ENCODE results near the gene STK4.

STK4 gene

DNA sequence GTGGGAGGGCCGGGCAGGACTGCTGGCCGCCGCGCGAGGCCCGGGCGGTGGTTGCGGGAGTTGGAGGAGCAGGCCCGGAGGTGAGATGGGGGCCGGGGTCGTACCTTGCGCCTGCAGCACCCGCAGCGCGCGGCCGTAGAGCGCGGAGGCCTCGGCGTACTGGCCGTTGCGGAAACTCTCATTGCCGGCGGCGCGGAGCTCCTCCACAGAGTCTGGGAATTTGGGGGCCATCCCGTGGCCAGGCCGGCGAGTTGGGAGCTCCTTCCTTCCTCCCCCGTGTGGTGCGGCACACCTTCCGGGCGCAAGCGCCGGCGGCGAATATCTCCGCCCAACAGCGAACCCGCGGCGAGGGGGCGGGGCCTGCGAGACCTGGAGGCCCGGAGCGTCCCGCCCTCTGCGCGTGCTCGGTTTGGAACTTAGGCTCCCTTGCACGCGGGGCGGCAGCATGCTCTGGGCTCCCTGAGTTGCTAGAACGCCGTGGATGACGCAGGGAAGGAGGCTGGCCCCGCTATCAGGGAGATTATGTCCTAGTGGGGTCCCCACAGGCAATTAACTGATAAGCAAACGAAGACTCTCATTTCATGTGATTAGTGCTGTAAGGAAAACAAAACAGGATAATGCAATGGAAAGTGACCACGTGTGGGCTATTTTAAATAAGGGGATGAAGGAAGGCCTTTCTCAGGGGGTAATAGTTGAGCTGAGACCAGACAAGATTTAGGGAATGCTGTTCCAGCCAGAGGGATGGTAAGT, 6.0 kb upstream of the STK4 start, which contains the start of gene TOMM34:
TOMM34 (minus strand) TSS at position 295 of the 750 bp plus-strand sequence; CDS start at position 231, 64 bp downstream.
- H3K36me3 Mint-ChIP-seq = peaks cover 11% of the 10 kb centered on the region
- DNase-seq (ENCODE audit: low spot score in 2 of 2) = peak; percentile 82 to 89
- no peaks in the 10 kb centered on the region for H3K27me3 Mint-ChIP-seq
- no peaks in the 10 kb centered on the region for H3K9me3 Mint-ChIP-seq
- peak within 1 kb of the TSS; percentile 96 for H3K4me3 Mint-ChIP-seq
- peaks cover 41% of the 10 kb centered on the region for H3K4me1 Mint-ChIP-seq
- peak within 1 kb of the TSS; percentile 73 for H3K27ac Mint-ChIP-seq
- ATAC-seq (ENCODE audit: low read depth) = peak; percentile 90

DNA sequence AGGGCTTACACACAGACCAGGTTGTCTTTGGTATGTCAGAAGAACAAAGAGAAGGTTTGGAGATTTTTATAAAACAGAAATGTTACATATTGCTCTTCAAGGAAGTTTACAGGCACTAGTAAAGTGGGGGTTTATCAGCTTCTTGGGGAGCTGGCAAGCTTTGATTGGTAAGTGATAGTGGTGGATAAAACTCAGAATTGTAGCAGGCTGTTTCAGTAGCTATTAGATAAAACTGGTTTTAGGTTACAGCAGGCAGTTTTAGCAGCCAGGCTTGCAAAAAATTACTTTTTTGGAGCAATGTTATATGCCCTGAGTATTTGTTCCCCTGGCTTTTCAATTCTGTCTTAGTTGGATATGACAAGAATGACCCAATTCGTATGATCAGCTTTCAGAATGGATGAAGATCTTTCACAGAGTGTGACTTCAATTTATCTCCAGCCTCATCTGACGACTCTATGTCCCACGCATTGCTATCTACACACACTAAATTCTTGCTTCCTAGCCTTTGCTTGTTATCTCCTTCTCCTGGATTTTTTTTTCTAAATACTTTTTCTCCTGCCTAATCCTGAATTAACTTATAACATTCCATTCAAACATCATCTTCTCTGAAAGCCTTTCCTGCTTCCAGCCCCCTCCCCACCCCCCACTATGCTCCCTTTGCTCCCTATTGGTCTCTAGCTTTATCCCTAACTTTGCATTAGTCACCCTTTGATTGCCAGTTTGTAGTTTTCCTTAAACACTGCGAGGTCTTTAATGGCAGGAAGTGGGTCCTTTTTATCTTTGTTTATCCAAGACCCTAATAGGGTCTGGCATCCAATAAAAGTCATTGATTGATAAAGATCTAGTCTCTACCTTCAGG, 5.1 kb upstream of the STK4 start:
- Mint-ChIP-seq H3K27ac (no peak overlapping the region), H3K36me3 (peaks cover 7% of the 10 kb centered on the region), H3K27me3 (no peaks in the 10 kb centered on the region), H3K4me3 (no peak overlapping the region), H3K9me3 (no peaks in the 10 kb centered on the region), H3K4me1 (peaks cover 34% of the 10 kb centered on the region)
- DNase-seq (ENCODE audit: low spot score in 2 of 2) (no peak), ATAC-seq (ENCODE audit: low read depth) (no peak)

DNA sequence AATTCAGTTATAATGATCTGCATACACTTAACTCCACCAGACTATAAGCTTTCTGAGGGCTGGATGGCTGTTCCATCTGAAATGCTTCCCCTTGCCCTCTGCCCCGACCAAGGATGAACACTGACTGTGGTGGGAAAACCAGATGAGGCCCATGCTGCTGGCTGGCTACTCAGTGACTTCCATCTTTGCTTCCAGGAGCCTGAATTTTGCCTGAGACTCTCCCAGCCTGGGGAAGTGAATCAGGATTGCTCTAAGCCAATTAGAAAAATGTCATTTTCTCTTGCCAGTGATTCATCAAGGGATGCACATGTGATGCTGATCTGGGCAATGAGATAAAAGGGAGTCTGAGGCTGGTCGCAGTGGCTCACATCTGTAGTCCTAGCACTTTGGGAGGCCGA, 4.4 kb upstream of the STK4 start:
- H3K9me3 Mint-ChIP-seq = no peaks in the 10 kb centered on the region
- H3K36me3 Mint-ChIP-seq = peaks cover 8% of the 10 kb centered on the region
- H3K4me3 Mint-ChIP-seq = no peak overlapping the region
- no peak for ATAC-seq (ENCODE audit: low read depth)
- no peak for DNase-seq (ENCODE audit: low spot score in 2 of 2)
- no peaks in the 10 kb centered on the region for H3K27me3 Mint-ChIP-seq
- no peak overlapping the region for H3K27ac Mint-ChIP-seq
- peaks cover 34% of the 10 kb centered on the region for H3K4me1 Mint-ChIP-seq

DNA sequence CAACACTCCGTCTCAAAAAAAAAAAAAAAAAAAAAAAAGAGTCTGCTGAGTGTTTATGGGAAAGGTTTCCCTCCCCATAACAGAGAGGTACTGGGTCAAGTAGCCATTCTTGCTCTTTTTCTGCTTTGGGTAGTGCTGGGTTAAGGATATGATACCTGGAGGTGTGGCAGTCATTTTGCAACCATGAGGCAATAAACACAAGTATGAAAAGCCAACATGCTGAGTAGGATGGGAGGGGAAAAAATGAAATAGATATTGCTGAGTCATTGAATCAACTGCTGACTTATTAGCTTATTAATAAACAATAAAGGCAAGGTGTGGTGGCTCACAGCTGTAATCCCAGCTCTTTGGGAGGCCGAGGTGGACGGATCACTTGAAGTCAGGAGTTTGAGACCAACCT, 3.8 kb upstream of the STK4 start:
- Mint-ChIP-seq H3K27me3 (no peaks in the 10 kb centered on the region), H3K4me1 (peaks cover 36% of the 10 kb centered on the region), H3K4me3 (no peak overlapping the region), H3K36me3 (peaks cover 9% of the 10 kb centered on the region), H3K9me3 (no peaks in the 10 kb centered on the region), H3K27ac (no peak overlapping the region)
- DNase-seq (ENCODE audit: low spot score in 2 of 2) (no peak), ATAC-seq (ENCODE audit: low read depth) (no peak)

DNA sequence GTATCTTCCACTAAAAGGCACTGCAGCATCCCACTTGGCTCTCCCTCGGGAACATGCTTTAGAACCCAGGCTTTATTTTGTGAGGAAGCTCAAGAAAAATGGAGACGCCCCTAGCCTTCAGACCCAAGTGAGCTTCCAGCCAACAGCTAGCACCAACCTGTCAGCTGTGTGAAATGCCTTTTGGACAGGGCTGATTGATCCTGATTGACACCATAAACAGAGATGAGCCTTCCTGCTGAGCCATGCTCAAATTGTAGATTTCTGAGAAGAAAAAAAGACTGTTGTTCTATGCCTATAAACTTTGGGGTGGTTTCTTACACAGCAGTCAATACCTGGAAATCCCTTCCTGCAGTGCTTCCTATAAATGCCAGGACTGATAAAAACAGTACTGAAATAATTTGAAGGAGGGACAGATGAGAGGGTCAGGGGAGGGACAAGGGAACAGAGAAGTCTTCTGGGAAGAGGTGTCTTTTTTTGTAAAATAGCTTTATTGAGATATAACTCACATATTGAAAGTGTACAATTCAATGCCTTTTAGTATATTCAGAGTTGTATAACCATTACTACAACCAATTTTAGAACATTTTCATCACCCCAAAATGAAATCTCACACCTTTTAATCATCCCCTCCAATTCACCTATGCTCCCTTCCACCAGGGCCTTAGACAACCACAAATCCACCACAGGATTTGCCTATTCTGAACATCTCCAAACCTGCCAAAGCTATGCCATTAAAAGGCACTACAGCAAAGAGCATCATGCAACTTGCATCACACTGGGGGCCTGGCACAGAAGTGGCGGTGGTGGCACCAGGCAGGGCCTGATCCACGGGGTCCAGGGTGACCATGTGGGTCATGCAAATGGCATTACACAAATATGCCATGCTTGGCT, 2.7 kb upstream of the STK4 start:
- no peaks in the 10 kb centered on the region for H3K9me3 Mint-ChIP-seq
- no peak overlapping the region for H3K4me3 Mint-ChIP-seq
- H3K36me3 Mint-ChIP-seq = peaks cover 7% of the 10 kb centered on the region
- no peak overlapping the region for H3K27ac Mint-ChIP-seq
- no peaks in the 10 kb centered on the region for H3K27me3 Mint-ChIP-seq
- ATAC-seq (ENCODE audit: low read depth) (no peak), DNase-seq (ENCODE audit: low spot score in 2 of 2) (no peak)
- H3K4me1 Mint-ChIP-seq = peaks cover 35% of the 10 kb centered on the region

DNA sequence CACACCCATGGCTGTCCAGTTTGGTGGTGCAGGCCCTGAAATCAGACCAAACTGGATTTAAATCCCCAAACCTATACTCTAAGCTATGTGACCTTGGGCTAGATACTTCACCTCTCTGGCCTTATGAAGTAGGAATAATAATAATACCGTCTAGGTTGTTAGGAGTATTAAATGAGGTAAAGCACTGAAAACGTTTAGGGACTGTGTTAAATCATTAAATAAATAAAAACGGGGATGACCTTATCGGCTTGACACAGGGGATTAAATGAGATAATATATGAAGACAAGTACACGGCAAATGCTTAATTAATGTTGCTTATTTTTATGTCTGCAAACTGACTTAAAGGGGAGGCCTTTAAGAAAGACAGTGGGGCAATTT, 672 bp upstream of the STK4 start:
- Mint-ChIP-seq H3K4me3 (peak overlapping the region; percentile 94), H3K27ac (peak overlapping the region; percentile 98), H3K4me1 (peaks cover 38% of the 10 kb centered on the region), H3K9me3 (no peaks in the 10 kb centered on the region), H3K36me3 (peaks cover 7% of the 10 kb centered on the region), H3K27me3 (no peaks in the 10 kb centered on the region)
- DNase-seq (ENCODE audit: low spot score in 2 of 2) (no peak), ATAC-seq (ENCODE audit: low read depth) (no peak)

DNA sequence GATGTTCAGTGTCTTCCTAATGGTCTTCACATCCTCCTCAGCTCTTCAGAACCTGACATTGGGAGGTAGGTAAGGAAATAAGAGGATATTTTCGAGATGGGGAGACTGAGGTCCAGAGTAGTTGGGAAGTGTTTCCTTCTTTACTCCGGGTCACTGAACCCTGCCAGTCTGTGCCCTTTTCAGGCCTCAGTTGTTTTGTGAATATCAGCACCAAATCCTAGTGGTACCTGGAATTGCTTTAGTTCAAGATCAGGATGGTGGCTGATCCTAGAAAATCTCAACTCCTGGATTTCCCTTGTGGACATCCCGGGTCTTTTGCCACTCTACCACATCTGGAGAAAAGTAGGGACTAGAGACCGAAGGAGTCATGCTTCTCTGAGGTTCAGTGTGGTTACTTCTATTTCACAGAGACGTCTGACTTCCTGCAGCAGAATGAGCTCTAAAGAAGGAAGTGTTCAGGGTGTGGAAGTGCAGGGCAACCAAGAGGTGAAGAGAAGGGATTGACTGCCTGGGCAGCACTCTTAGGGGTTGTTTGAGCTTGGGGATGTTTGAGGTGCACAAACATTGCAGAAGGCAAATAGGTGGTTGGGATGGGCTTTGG, 995 bp downstream of the STK4 start:
- peak; percentile 44 for ATAC-seq (ENCODE audit: low read depth)
- Mint-ChIP-seq H3K36me3 (peaks cover 7% of the 10 kb centered on the region), H3K27me3 (no peaks in the 10 kb centered on the region), H3K4me1 (peaks cover 45% of the 10 kb centered on the region), H3K9me3 (no peaks in the 10 kb centered on the region), H3K27ac (peak overlapping the region; percentile 98), H3K4me3 (peak overlapping the region; percentile 94)
- no peak for DNase-seq (ENCODE audit: low spot score in 2 of 2)

DNA sequence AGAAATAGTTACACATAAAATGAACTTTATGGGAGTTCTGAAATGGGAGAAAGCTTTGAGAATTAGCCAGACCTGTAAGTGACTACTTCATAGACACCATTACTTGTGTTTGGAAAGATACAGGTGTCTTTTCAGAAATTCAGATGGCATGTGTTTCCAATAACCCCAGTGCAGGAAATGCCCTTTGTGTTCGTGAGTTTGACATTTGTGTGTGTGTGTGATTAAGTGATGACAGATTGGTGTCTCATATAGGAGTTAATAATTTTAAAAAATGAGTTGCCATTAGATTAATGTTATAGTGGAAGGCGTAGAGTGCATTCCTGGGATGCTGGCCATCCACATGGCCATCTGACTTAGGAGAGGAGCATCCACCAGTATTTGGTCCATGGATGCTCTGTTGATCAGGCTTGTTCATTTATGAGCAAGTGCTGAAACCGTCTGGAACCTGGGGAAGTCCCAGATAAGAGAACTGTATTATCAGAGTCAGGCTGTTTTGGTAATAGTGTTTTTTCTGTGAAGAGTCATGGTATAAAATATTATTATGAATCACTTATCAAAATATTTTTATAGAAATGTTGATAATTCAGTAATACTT, 3.1 kb downstream of the STK4 start:
- Mint-ChIP-seq H3K27me3 (no peaks in the 10 kb centered on the region), H3K4me3 (peak overlapping the region; percentile 94), H3K9me3 (no peaks in the 10 kb centered on the region), H3K36me3 (peaks cover 25% of the 10 kb centered on the region), H3K27ac (peak overlapping the region; percentile 98), H3K4me1 (peaks cover 44% of the 10 kb centered on the region)
- no peak for DNase-seq (ENCODE audit: low spot score in 2 of 2)
- ATAC-seq (ENCODE audit: low read depth) = peak; percentile 12

DNA sequence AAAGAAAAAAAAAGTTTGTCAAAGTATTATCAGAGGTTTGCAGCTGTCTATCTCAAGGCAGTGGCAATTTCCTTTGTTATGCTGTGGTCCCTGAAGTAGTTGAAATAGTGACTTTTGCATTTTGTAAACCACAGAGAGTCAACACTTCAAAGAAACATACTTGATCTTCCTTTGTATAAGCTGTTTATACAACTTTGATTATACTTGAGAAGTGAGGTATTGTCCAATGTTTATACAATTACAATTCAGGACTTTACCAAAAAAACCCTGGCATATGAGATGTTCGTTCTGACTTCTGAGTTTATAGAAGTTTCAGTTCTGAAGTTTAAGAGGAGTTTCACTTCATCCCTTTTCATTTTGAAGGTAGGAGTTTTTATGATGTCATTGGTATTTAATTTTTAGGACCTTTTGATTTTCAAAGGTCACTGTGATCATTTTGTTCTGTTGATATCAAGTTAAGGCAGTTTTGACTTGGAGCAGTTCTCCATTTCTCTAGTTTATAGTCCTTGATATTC, 4.0 kb downstream of the STK4 start:
- Mint-ChIP-seq H3K27me3 (no peaks in the 10 kb centered on the region), H3K9me3 (no peaks in the 10 kb centered on the region), H3K27ac (peak overlapping the region; percentile 98), H3K36me3 (peaks cover 33% of the 10 kb centered on the region), H3K4me3 (peak overlapping the region; percentile 79), H3K4me1 (peaks cover 44% of the 10 kb centered on the region)
- no peak for DNase-seq (ENCODE audit: low spot score in 2 of 2)
- ATAC-seq (ENCODE audit: low read depth) = no peak

DNA sequence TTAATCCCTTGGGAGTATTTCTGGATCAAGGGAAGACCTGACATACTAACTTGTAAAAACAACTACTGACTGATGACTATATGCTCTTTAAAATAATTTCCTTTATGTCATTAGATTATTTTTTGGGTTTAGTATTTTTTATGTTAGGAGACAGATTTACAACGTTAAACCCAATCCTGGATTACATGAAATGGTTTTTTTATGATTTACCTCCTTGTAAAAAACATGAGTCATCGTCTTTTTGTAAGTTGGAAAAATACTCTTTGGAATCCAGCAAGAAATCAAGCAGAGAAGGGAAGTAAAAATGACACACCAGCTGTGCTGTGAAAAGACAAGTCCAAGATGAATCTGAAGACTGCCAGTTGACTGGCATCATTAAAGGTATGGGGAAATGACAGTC, 6.7 kb downstream of the STK4 start:
- H3K9me3 Mint-ChIP-seq = no peaks in the 10 kb centered on the region
- peaks cover 44% of the 10 kb centered on the region for H3K36me3 Mint-ChIP-seq
- peaks cover 46% of the 10 kb centered on the region for H3K4me1 Mint-ChIP-seq
- no peaks in the 10 kb centered on the region for H3K27me3 Mint-ChIP-seq
- no peak for ATAC-seq (ENCODE audit: low read depth)
- H3K4me3 Mint-ChIP-seq = no peak overlapping the region
- peak overlapping the region; percentile 55 for H3K27ac Mint-ChIP-seq
- no peak for DNase-seq (ENCODE audit: low spot score in 2 of 2)

DNA sequence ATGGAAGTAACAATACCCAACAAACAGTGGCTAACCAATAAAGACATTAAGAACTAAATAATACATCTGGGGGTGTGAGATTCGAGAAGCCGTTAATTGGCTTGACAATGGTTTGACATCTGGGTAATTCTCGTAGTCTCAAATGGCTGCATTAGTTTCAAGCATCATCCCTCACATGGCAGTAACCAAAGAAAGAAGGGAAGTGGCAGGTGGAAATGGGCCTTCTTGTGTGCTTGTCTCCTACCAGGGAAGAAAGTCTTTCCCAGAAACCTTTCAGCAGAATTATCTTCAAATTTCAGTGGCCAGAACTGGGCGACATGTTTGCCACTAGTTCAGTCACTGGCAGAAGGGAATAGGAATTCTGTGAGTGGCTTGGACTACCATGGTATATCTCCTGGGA, 10.4 kb downstream of the STK4 start:
- H3K4me3 Mint-ChIP-seq = no peak overlapping the region
- ATAC-seq (ENCODE audit: low read depth) (no peak), DNase-seq (ENCODE audit: low spot score in 2 of 2) (no peak)
- H3K9me3 Mint-ChIP-seq = no peaks in the 10 kb centered on the region
- peaks cover 35% of the 10 kb centered on the region for H3K4me1 Mint-ChIP-seq
- H3K27me3 Mint-ChIP-seq = no peaks in the 10 kb centered on the region
- peak overlapping the region; percentile 99 for H3K27ac Mint-ChIP-seq
- H3K36me3 Mint-ChIP-seq = peaks cover 55% of the 10 kb centered on the region

DNA sequence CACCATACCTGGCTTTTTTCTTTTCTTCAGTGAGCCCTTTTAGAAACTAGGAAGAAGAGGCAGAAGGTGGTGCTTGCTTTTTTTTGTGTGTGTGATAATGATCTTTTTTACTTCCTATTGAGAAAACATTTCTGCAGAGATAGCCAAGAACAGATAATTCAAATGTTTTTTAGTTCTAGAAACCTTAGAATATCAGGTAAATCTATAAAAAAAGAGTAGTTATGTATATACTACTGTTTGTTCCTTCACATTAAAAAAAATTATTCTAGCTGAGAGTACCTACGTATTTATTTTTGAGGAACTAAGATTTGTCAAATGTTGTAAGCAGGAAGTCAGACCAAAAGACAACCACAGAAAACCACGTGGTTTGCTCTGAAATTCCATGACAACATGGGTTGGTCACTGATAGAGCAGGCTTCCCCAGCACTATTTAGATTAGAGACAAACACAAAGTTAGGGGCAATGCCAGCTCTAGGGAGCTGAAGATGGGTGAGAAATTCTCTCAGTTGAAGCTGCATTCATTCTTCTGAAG, 12.8 kb downstream of the STK4 start:
- H3K36me3 Mint-ChIP-seq = peaks cover 53% of the 10 kb centered on the region
- DNase-seq (ENCODE audit: low spot score in 2 of 2) = peak; percentile 41 to 69

More for the DNA sequence above, 12.8 kb downstream of the STK4 start:
- peak; percentile 97 for ATAC-seq (ENCODE audit: low read depth)
- peaks cover 37% of the 10 kb centered on the region for H3K4me1 Mint-ChIP-seq
- H3K27ac Mint-ChIP-seq = peak overlapping the region; percentile 99
- no peaks in the 10 kb centered on the region for H3K27me3 Mint-ChIP-seq
- peak overlapping the region; percentile 70 for H3K4me3 Mint-ChIP-seq
- H3K9me3 Mint-ChIP-seq = no peaks in the 10 kb centered on the region

Measured in memory B cell (primary cell).